Vagina (tissue), 2 donors: ENCODE measurements around the gene EFCAB7. TPM values are rescaled to one million over a fixed set of nuclear protein-coding genes. Genes with fewer than 3 reads are reported as not detected.
A peak's percentile ranks its signal among the peaks of the same experiment; 100 is the strongest.

Experiments used
- DNase-seq, 2 donors: peaks; one replicate each; pipeline ENCODE4 v3.0.0-alpha.2; 2017; ENCODE audit errors: extremely low spot score in 2 of 2
- H3K27ac ChIP-seq: fragments of 200-600 bp; sonication (generic); one replicate; pipeline ENCODE4 v1.5.1; 2019
- H3K27me3 ChIP-seq: fragments of 200-600 bp; sonication (generic); one replicate; pipeline ENCODE4 v1.5.1; 2019
- H3K36me3 ChIP-seq, 2 donors: fragments of 200-600 bp; sonication (generic); one replicate each; pipeline ENCODE4 v1.5.1; 2017 to 2019
- H3K4me1 ChIP-seq: fragments of 200-600 bp; sonication (generic); one replicate; pipeline ENCODE4 v1.5.1; 2019
- H3K4me3 ChIP-seq, 2 donors: fragments of 200-600 bp; sonication (generic); 1 replicate in 1 of 2; 2 replicates in 1 of 2; pipeline ENCODE4 v1.5.1; 2016 to 2019
- H3K9me3 ChIP-seq: fragments of 200-600 bp; sonication (generic); one replicate; pipeline ENCODE4 v1.5.1; 2019
- CTCF ChIP-seq, 3 experiments: fragments of 450-650 bp in 2 of 3; fragments of 200-600 bp in 1 of 3; sonication (generic) in 1 of 3; IDR thresholded peaks; one replicate each; pipeline ENCODE4 v1.5.1; 2017 to 2019; ENCODE audit warnings: antibody characterized with exemption in 3 of 3, mild to moderate bottlenecking in 2 of 3, moderate library complexity in 2 of 3
- POLR2A ChIP-seq, 2 donors: fragments of 450-650 bp; IDR thresholded peaks; one replicate each; pipeline ENCODE4 v1.6.1; 2017; ENCODE audit warnings: antibody characterized with exemption in 2 of 2, mild to moderate bottlenecking in 2 of 2, moderate library complexity in 2 of 2
- POLR2AphosphoS5 ChIP-seq, 2 donors: sonication (generic); formaldehyde crosslinking; IDR thresholded peaks; one replicate each; pipeline ENCODE4 v1.9.0; 2017; ENCODE audit warnings: antibody characterized with exemption in 2 of 2, mild to moderate bottlenecking in 2 of 2, low read depth in 1 of 2; ENCODE audit not compliant: insufficient read depth in 1 of 2
- intact Hi-C: fragments of 100-400 bp; cut with DNase I; formaldehyde crosslinking; loops from one replicate; pipeline ENCODE4 v1.15.1; 2023
- total RNA-seq: library from RNA; depleted of rRNA; stranded (reverse); fragments of >200 nt; gene quantifications from one replicate; pipeline ENCODE4 v1.2.3, GENCODE V29; 2016

Gene EFCAB7
- total RNA-seq, 1 donor from 2014 or later, result 6.9 TPM

- TF ChIP-seq POLR2A (IDR thresholded peaks at IDR 0.05), result no peak
- no peak for TF ChIP-seq POLR2AphosphoS5 (IDR thresholded peaks at IDR 0.05; ENCODE audit: insufficient read depth in 1 of 2, low read depth in 1 of 2)
- no peak for TF ChIP-seq CTCF (IDR thresholded peaks at IDR 0.05)
- intact Hi-C loops, result no loop called here
- Histone ChIP-seq H3K27me3 (no peaks in the 10 kb centered on the region), H3K27ac (no peak overlapping the region), H3K9me3 (no peaks in the 10 kb centered on the region), H3K36me3 (no peaks in the 10 kb centered on the region), H3K4me3 (no peak overlapping the region), H3K4me1 (peaks cover 5% of the 10 kb centered on the region)
- no peak for DNase-seq
Observed at GRCh38 chr1:63545780-63546179, 22.5 kb downstream of the EFCAB7 start.

GRCh38 chr1:63547621-63548294 is 24.4 kb downstream of the EFCAB7 start:
- H3K27ac ChIP-seq, result peak overlapping the region; percentile 7
- no peak for DNase-seq
- H3K27me3 ChIP-seq, result no peaks in the 10 kb centered on the region
- no peak overlapping the region for H3K4me3 ChIP-seq
- H3K36me3 ChIP-seq, result no peaks in the 10 kb centered on the region
- peaks cover 5% of the 10 kb centered on the region for H3K4me1 ChIP-seq
- intact Hi-C loops, result no loop called here
- no peaks in the 10 kb centered on the region for H3K9me3 ChIP-seq
- TF ChIP-seq POLR2AphosphoS5 (IDR thresholded peaks at IDR 0.05; ENCODE audit: insufficient read depth in 1 of 2, low read depth in 1 of 2), result peak in 1 of 2 donors; percentile 85
- TF ChIP-seq CTCF (IDR thresholded peaks at IDR 0.05), result no peak
- no peak for TF ChIP-seq POLR2A (IDR thresholded peaks at IDR 0.05)

- DNase-seq, result no peak
- no peaks in the 10 kb centered on the region for H3K9me3 ChIP-seq
- intact Hi-C loops, result no loop called here
- peaks cover 5% of the 10 kb centered on the region for H3K4me1 ChIP-seq
- no peak for TF ChIP-seq POLR2A (IDR thresholded peaks at IDR 0.05)
- TF ChIP-seq CTCF (IDR thresholded peaks at IDR 0.05), result no peak
- TF ChIP-seq POLR2AphosphoS5 (IDR thresholded peaks at IDR 0.05; ENCODE audit: insufficient read depth in 1 of 2, low read depth in 1 of 2), result no peak
- H3K4me3 ChIP-seq, result no peak overlapping the region
- no peaks in the 10 kb centered on the region for H3K27me3 ChIP-seq
- peak overlapping the region; percentile 7 for H3K27ac ChIP-seq
- no peaks in the 10 kb centered on the region for H3K36me3 ChIP-seq
Observed at GRCh38 chr1:63548303-63548702, 25.0 kb downstream of the EFCAB7 start.

- Histone ChIP-seq H3K4me3 (no peak overlapping the region), H3K36me3 (no peaks in the 10 kb centered on the region), H3K4me1 (peaks cover 5% of the 10 kb centered on the region), H3K27me3 (no peaks in the 10 kb centered on the region), H3K27ac (no peak overlapping the region), H3K9me3 (no peaks in the 10 kb centered on the region)
- intact Hi-C loops, result no loop called here
- TF ChIP-seq POLR2A (IDR thresholded peaks at IDR 0.05) (no peak), POLR2AphosphoS5 (IDR thresholded peaks at IDR 0.05; ENCODE audit: insufficient read depth in 1 of 2, low read depth in 1 of 2) (no peak), CTCF (IDR thresholded peaks at IDR 0.05) (no peak)
- no peak for DNase-seq
Observed at GRCh38 chr1:63548877-63549276, 25.6 kb downstream of the EFCAB7 start.

- H3K27ac ChIP-seq, result no peak overlapping the region
- TF ChIP-seq POLR2A (IDR thresholded peaks at IDR 0.05), result no peak
- no peak for TF ChIP-seq CTCF (IDR thresholded peaks at IDR 0.05)
- TF ChIP-seq POLR2AphosphoS5 (IDR thresholded peaks at IDR 0.05; ENCODE audit: insufficient read depth in 1 of 2, low read depth in 1 of 2), result no peak
Observed at GRCh38 chr1:63555480-63555879, 32.2 kb downstream of the EFCAB7 start.

More at GRCh38 chr1:63555480-63555879, 32.2 kb downstream of the EFCAB7 start:
- Histone ChIP-seq H3K9me3 (no peaks in the 10 kb centered on the region), H3K4me3 (no peak overlapping the region), H3K27me3 (no peaks in the 10 kb centered on the region), H3K36me3 (no peaks in the 10 kb centered on the region), H3K4me1 (no peaks in the 10 kb centered on the region)
- intact Hi-C loops, result no loop called here
- DNase-seq, result no peak
